Activated naive CD4-positive, alpha-beta T cell treated with anti-CD3 and anti-CD28 coated beads, Interleukin-2, amount 50 U/mL, for 24 hours (primary cell): ENCODE measurements around the gene AMOTL1.
"Not testable (repeated sequence)": the region's sequence is repeated elsewhere in the genome, so short reads cannot be mapped to it uniquely, and the experiment has no call there.

Experiments
- H3K27ac Mint-ChIP-seq: one replicate; pipeline ENCODE4 v1.8.0; 2021; ENCODE audit warnings: mild to moderate bottlenecking, mixed read lengths
- H3K27me3 Mint-ChIP-seq: one replicate; pipeline ENCODE4 v1.8.0; 2021; ENCODE audit warnings: mixed read lengths
- H3K36me3 Mint-ChIP-seq: one replicate; pipeline ENCODE4 v1.8.0; 2021; ENCODE audit warnings: mixed read lengths
- H3K4me1 Mint-ChIP-seq: one replicate; pipeline ENCODE4 v1.8.0; 2021; ENCODE audit warnings: mixed read lengths
- H3K4me3 Mint-ChIP-seq: one replicate; pipeline ENCODE4 v1.8.0; 2021; ENCODE audit warnings: mild to moderate bottlenecking, mixed read lengths
- H3K9me3 Mint-ChIP-seq: one replicate; pipeline ENCODE4 v1.8.0; 2021; ENCODE audit warnings: mixed read lengths

The AMOTL1 gene

GRCh38 chr11:94834911-94835593, 66.9 kb downstream of the AMOTL1 start:
- H3K4me1 Mint-ChIP-seq: no peaks in the 10 kb centered on the region
- no peaks in the 10 kb centered on the region for H3K36me3 Mint-ChIP-seq
- no peak overlapping the region for H3K27ac Mint-ChIP-seq
- H3K4me3 Mint-ChIP-seq: no peak overlapping the region
- H3K27me3 Mint-ChIP-seq: peaks cover 2% of the 10 kb centered on the region
- H3K9me3 Mint-ChIP-seq: no peaks in the 10 kb centered on the region

DNA sequence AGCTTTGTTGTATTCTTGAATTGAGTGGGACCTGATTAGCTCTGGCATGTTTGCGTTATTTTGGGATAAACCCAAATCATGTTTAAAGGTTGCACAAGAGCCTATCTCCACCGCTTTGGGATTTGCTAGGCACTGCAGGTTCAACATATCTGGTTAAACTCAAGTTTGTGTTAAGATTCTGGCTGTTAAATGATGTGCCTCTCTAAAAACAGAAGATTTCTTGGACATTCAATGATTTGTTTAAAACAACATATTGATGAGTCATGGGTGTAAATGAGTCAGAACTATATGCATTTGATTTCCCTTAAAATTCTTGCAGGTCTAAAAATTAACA, 67.4 kb downstream of the AMOTL1 start:
- H3K27me3 Mint-ChIP-seq: peaks cover 2% of the 10 kb centered on the region
- no peaks in the 10 kb centered on the region for H3K4me1 Mint-ChIP-seq
- H3K27ac Mint-ChIP-seq: no peak overlapping the region
- no peaks in the 10 kb centered on the region for H3K9me3 Mint-ChIP-seq
- H3K4me3 Mint-ChIP-seq: no peak overlapping the region
- H3K36me3 Mint-ChIP-seq: no peaks in the 10 kb centered on the region

GRCh38 chr11:94837317-94837716, 69.2 kb downstream of the AMOTL1 start:
- Mint-ChIP-seq H3K9me3 (no peaks in the 10 kb centered on the region), H3K27ac (no peak overlapping the region), H3K4me3 (no peak overlapping the region), H3K4me1 (no peaks in the 10 kb centered on the region), H3K36me3 (no peaks in the 10 kb centered on the region), H3K27me3 (peaks cover 2% of the 10 kb centered on the region)

DNA sequence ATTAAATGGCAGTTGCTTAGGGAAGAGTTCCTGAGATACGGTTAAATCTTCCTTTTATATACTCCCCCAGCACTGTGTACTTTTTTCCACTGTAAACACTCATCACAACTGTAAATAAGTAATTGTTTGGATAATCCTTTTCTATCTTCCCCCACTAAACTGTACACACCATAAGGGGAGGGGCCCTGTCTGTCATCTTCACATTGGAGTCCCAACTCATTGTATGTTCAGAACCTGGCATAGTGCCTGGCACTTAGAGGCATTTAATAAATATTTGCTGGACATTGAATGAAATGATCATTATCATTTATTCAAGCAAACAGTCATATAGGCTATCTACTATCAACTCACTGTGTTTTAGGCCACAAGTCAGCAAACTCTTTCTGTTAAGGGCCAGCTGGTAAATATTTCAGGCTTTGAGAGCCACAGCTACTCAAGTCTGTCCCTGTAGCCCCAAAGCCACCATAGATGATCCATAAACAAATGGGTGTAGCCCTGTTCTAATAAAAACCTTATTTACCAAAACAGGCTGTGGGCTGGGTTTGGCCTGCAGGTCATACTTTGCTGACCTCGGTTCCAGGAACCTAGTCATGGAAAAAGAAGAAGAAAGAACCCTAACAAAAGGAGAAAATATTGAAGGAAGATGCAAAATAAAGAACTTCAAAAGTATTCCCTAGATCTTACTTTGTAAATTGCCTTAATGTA, 70.0 kb downstream of the AMOTL1 start:
- no peaks in the 10 kb centered on the region for H3K4me1 Mint-ChIP-seq
- peaks cover 2% of the 10 kb centered on the region for H3K27me3 Mint-ChIP-seq
- H3K4me3 Mint-ChIP-seq: no peak overlapping the region
- no peak overlapping the region for H3K27ac Mint-ChIP-seq
- H3K9me3 Mint-ChIP-seq: no peaks in the 10 kb centered on the region
- H3K36me3 Mint-ChIP-seq: no peaks in the 10 kb centered on the region

DNA sequence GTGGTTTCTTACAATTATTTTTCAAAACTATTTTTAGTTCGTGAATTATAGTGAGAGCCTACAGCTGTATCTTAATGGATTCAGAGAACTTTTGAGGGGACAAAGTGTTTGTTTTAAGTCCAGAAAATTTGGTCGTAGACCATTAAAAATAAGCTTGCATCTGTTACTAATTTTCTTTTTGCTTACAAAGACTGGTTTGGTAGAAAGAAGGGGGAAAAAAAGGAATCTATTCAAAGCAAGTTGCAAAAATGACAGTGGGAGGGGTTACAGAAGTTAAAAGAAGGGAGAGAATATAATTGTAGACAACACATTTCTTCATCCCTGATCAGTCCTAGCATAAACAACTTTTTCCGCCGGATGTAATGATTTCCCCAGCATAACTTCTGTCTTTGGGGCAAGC, 72.1 kb downstream of the AMOTL1 start:
- no peaks in the 10 kb centered on the region for H3K4me1 Mint-ChIP-seq
- peaks cover 2% of the 10 kb centered on the region for H3K27me3 Mint-ChIP-seq
- H3K36me3 Mint-ChIP-seq: no peaks in the 10 kb centered on the region
- no peak overlapping the region for H3K4me3 Mint-ChIP-seq
- no peaks in the 10 kb centered on the region for H3K9me3 Mint-ChIP-seq
- no peak overlapping the region for H3K27ac Mint-ChIP-seq

- no peak overlapping the region for H3K4me3 Mint-ChIP-seq
- H3K9me3 Mint-ChIP-seq: no peaks in the 10 kb centered on the region
- no peaks in the 10 kb centered on the region for H3K36me3 Mint-ChIP-seq
- peaks cover 2% of the 10 kb centered on the region for H3K27me3 Mint-ChIP-seq
- H3K27ac Mint-ChIP-seq: no peak overlapping the region
- no peaks in the 10 kb centered on the region for H3K4me1 Mint-ChIP-seq
Measured at GRCh38 chr11:94844031-94844430, 75.9 kb downstream of the AMOTL1 start.

GRCh38 chr11:94845622-94846021, 77.5 kb downstream of the AMOTL1 start:
- Mint-ChIP-seq H3K36me3 (no peaks in the 10 kb centered on the region), H3K27ac (no peak overlapping the region), H3K9me3 (no peaks in the 10 kb centered on the region), H3K4me1 (no peaks in the 10 kb centered on the region), H3K4me3 (no peak overlapping the region), H3K27me3 (no peaks in the 10 kb centered on the region)

DNA sequence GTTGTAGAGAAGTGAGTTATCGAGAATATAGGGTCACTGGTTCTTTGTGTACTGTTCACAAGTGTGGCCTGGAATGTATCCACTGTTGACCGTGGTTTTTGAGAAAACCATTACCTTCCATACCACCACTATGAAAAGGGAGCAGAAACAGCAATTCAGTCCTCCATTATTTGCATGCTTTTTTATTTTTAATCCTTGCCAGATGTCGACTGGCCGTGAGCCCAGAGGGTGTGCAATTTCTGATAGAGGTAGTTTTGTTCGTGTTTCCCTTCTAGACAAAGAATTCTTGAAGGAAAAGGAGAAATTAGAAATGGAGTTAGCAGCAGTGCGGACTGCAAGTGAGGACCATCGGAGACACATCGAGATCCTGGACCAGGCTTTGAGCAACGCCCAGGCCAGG, 81.7 kb downstream of the AMOTL1 start:
- Mint-ChIP-seq H3K9me3 (no peaks in the 10 kb centered on the region), H3K4me1 (no peaks in the 10 kb centered on the region), H3K36me3 (no peaks in the 10 kb centered on the region), H3K4me3 (no peak overlapping the region), H3K27ac (peak overlapping the region; percentile 30), H3K27me3 (no peaks in the 10 kb centered on the region)

DNA sequence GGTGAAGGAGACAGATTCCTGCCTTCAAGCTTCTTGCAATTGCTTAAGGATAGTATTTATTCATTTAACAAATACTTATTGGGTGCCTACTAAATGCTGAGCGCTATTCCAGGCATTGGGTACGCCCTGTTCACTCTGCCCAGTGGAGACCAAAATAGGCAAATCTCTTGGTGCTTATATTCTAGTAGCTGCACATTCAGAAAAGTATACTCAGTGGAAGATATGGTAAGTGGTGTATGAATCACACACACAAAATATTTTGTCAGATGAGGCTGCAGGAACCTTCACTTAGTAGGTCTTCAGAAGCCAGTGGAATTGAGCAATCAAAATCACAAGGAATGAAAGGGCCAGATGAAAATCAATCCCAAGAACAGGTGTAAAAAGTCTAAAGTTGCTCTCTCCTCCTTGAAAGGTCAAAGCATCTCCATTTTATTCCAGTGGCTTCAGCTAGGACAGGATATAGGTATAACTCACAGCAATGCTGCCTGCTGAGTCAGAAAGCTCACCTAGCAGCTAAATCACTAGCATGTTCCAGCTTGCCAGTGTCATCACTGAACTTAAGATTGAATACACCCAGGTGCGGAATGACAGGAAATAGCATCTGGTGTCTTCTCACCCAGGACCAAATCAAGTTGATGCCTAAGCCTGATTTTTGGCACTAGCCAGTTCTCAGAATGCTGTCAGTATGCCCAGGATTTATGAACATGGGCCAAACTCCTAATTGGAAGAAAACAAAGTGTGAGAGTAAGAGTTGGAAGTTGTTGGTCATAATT, 83.9 kb downstream of the AMOTL1 start:
- H3K27me3 Mint-ChIP-seq: no peaks in the 10 kb centered on the region
- no peaks in the 10 kb centered on the region for H3K36me3 Mint-ChIP-seq
- H3K4me1 Mint-ChIP-seq: no peaks in the 10 kb centered on the region
- H3K27ac Mint-ChIP-seq: no peak overlapping the region
- H3K9me3 Mint-ChIP-seq: no peaks in the 10 kb centered on the region
- H3K4me3 Mint-ChIP-seq: no peak overlapping the region

- not testable (repeated sequence) for H3K27ac Mint-ChIP-seq, H3K9me3 Mint-ChIP-seq, H3K27me3 Mint-ChIP-seq, H3K4me1 Mint-ChIP-seq, H3K4me3 Mint-ChIP-seq, H3K36me3 Mint-ChIP-seq
Measured at GRCh38 chr11:94853288-94853687, 85.1 kb downstream of the AMOTL1 start.

DNA sequence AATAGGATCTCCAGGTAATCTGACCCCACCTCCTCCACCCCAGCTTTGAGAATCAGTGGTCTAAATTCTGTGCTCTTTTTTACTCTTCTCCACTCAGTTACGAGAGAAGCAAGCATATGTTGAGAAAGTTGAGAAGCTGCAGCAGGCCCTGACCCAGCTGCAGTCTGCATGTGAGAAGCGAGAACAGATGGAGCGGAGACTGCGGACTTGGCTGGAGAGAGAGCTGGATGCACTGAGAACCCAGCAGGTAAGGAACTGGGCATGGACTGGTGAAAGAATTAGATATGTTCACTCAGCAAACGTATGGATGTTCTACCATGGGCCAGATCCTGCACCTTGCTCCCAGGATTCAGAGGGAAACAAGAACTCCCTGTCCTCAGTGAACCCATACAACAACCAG, 85.7 kb downstream of the AMOTL1 start:
- Mint-ChIP-seq H3K9me3 (no peaks in the 10 kb centered on the region), H3K27ac (no peak overlapping the region), H3K4me1 (no peaks in the 10 kb centered on the region), H3K4me3 (no peak overlapping the region), H3K36me3 (no peaks in the 10 kb centered on the region), H3K27me3 (no peaks in the 10 kb centered on the region)

- H3K9me3 Mint-ChIP-seq: no peaks in the 10 kb centered on the region
- no peak overlapping the region for H3K27ac Mint-ChIP-seq
- H3K27me3 Mint-ChIP-seq: no peaks in the 10 kb centered on the region
- H3K36me3 Mint-ChIP-seq: no peaks in the 10 kb centered on the region
- no peaks in the 10 kb centered on the region for H3K4me1 Mint-ChIP-seq
- H3K4me3 Mint-ChIP-seq: no peak overlapping the region
Measured at GRCh38 chr11:94854770-94855633, 86.8 kb downstream of the AMOTL1 start.

DNA sequence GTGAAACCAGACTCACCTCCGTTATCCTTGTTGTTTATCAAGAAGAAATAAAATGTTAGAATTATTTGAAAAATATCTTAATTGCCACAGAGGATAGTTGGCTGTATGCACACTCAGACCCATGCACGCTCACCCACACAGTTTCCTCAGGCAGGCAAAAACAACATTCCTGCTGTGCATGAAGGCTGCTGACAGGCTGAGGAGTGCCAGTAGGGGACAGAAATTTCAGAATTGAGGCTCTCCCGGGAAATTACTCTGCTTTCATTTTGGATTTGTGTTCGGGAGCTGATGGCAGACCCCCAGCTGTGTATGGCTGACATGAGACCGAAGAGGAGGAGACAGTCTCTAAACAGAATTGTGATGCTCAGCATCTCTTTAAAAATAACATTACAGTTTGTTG, 87.5 kb downstream of the AMOTL1 start:
- peak overlapping the region; percentile 7 for H3K27ac Mint-ChIP-seq
- H3K27me3 Mint-ChIP-seq: no peaks in the 10 kb centered on the region
- no peaks in the 10 kb centered on the region for H3K36me3 Mint-ChIP-seq
- no peaks in the 10 kb centered on the region for H3K4me1 Mint-ChIP-seq
- no peak overlapping the region for H3K4me3 Mint-ChIP-seq
- H3K9me3 Mint-ChIP-seq: no peaks in the 10 kb centered on the region

DNA sequence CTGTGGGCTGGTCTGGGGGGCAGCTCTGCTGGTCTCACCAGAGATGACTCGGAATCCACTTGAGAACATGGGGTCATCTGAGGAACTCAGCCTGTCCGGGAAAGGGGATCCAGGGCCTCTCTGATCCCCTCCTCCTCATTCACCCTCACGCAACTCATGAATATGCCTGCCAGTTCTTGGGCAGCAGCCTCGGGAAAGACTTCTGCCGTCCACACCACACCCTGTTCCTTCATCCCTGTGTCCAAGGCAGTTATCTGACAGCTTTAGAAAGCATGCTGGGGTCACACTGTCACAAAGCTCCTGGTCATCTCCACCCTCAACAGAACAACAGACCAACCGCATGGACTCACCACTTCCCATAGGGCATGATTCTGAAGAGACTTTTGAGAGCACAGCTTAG, 88.3 kb downstream of the AMOTL1 start:
- H3K27ac Mint-ChIP-seq: no peak overlapping the region
- H3K27me3 Mint-ChIP-seq: no peaks in the 10 kb centered on the region
- no peaks in the 10 kb centered on the region for H3K36me3 Mint-ChIP-seq

GRCh38 chr11:94857337-94857736, 89.2 kb downstream of the AMOTL1 start:
- no peaks in the 10 kb centered on the region for H3K36me3 Mint-ChIP-seq
- H3K27me3 Mint-ChIP-seq: no peaks in the 10 kb centered on the region
- no peaks in the 10 kb centered on the region for H3K4me1 Mint-ChIP-seq
- H3K27ac Mint-ChIP-seq: no peak overlapping the region
- H3K4me3 Mint-ChIP-seq: no peak overlapping the region
- H3K9me3 Mint-ChIP-seq: no peaks in the 10 kb centered on the region

More for the DNA sequence above, 88.3 kb downstream of the AMOTL1 start:
- Mint-ChIP-seq H3K9me3 (no peaks in the 10 kb centered on the region), H3K4me1 (no peaks in the 10 kb centered on the region), H3K4me3 (no peak overlapping the region)
